WI38 (cell line): ENCODE data around the gene MAP3K20.

Experiments
- H3K4me3 ChIP-seq: 2 replicates; pipeline ENCODE4 v1.5.1; 2011; ENCODE audit warnings: low read depth, mild to moderate bottlenecking, control low read depth, low read length
- TF ChIP-seq, protein P1 (sequence below): IDR thresholded peaks from 2 replicates; pipeline ENCODE4 v1.5.1; 2012; ENCODE audit warnings: low read depth, mild to moderate bottlenecking, control low read depth, low read length

MAP3K20 gene

GRCh38 chr2:173109253-173110188, 33.9 kb downstream of the MAP3K20 start:
- H3K4me3 ChIP-seq: no peak overlapping the region
- TF ChIP-seq, protein P1, sequence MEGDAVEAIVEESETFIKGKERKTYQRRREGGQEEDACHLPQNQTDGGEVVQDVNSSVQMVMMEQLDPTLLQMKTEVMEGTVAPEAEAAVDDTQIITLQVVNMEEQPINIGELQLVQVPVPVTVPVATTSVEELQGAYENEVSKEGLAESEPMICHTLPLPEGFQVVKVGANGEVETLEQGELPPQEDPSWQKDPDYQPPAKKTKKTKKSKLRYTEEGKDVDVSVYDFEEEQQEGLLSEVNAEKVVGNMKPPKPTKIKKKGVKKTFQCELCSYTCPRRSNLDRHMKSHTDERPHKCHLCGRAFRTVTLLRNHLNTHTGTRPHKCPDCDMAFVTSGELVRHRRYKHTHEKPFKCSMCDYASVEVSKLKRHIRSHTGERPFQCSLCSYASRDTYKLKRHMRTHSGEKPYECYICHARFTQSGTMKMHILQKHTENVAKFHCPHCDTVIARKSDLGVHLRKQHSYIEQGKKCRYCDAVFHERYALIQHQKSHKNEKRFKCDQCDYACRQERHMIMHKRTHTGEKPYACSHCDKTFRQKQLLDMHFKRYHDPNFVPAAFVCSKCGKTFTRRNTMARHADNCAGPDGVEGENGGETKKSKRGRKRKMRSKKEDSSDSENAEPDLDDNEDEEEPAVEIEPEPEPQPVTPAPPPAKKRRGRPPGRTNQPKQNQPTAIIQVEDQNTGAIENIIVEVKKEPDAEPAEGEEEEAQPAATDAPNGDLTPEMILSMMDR: no peak

GRCh38 chr2:173117678-173118077, 42.0 kb downstream of the MAP3K20 start:
- TF ChIP-seq, protein P1: no peak
- no peak overlapping the region for H3K4me3 ChIP-seq

DNA sequence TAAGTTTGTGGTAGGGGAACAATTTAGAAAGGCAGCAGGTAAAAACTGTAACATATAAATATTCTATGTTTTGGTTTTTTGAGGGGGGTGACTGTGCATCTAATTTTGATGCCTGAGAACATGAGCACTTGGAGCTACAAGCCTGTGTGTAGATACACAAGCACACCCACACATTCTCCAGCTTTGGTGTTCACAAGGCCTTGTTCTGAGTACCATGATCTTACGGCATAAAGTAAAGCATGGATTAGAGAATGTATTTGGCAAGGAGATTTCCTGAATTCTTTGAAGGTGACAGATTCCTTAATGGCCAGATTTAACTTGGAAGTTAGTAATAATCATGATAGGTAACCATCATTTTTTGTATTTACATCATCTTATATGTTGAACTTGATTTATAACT, 42.7 kb downstream of the MAP3K20 start:
- no peak overlapping the region for H3K4me3 ChIP-seq
- TF ChIP-seq, protein P1: no peak

DNA sequence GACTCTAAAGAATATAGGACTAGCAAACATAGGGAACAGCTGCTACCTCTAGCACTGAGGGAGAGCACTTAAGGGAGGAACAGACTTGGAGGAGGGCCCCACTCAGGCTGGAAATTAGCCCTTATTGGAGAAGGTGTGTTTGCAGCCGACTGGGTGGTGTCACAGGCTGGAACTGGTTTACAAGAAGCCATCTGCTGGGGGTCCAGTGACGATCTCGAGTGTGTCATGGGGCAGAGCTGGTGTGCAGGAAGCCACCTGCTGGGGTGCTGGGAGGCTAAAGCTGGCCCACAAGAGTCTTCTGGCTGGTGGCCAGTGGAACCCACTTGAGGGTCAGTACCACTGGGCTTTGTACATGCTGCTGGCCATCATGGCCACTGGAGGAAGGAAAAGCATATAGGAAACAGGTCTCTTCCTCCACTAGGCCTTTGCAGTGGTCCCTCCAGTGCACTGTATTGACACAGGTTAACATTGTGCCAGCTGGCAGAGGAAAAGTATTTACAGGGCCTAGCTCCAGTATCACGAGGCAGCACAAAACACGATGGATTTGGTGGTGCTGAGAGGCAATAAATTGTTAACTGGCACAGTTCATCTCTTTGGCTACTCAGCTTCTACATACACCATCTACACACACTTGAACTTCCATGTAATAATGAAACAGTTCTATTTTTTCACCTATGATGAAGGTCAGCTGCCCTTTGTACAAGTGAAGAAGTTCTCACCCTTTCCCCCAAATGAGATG, 43.6 kb downstream of the MAP3K20 start:
- no peak overlapping the region for H3K4me3 ChIP-seq
- TF ChIP-seq, protein P1: no peak

DNA sequence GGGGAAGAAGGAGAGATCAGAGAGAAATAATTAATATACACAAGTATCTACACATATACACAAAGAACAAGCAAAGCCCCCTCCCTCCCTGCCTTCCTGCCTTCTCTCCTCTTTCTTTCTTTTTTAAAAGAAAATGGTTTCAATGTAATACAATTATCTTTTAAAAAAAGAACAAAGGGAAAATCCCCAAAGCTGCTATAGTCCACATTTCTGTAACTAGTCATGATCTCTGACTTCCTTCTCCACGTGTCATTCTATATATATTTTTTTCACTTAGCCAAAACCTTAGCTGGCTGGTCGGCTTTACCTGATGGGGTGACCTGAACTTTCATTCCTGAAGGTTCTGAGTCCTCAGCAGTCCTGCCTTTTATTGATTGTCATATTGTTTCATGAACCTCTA, 44.3 kb downstream of the MAP3K20 start:
- TF ChIP-seq, protein P1: no peak

GRCh38 chr2:173122936-173123335, 47.3 kb downstream of the MAP3K20 start:
- no peak overlapping the region for H3K4me3 ChIP-seq
- TF ChIP-seq, protein P1: no peak

More for the DNA sequence above, 44.3 kb downstream of the MAP3K20 start:
- H3K4me3 ChIP-seq: no peak overlapping the region

DNA sequence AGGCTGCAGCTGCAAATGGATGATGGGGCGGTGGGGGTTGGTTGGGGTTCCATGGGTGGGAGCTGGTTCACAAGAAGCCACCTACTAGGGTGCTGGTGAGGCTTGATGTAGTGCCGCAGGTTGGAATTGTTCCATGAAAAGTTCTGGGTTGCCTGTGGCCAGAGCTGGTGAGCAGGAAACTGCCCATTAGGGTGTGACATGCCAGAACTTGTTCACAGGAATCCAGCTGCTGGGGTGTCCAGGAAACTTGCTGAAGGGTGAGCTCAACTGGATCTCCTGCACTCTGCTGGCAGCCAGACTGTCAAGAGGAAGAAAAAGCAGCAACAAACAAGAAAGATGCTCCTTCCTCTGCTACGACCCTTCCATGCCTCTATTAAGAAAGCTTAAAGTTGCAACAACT, 48.8 kb downstream of the MAP3K20 start:
- no peak overlapping the region for H3K4me3 ChIP-seq
- TF ChIP-seq, protein P1: no peak
